K562 (cell line): ENCODE measurements around the gene HSPA14. TPM values are rescaled to one million over a fixed set of nuclear protein-coding genes. Genes with fewer than 3 reads are reported as not detected.

Experiments
- ATAC-seq: fragments of 200-7000 bp; cut with Tn5 transposase; 3 replicates; pipeline ENCODE4 v1.9.1; 2020; ENCODE audit warnings: moderate library complexity
- BruUV-seq: library from RNA; stranded (reverse); fragments of 400-500 nt; replicated peaks from 2 replicates; lab custom pipeline; 2021; lab: Mats Ljungman, UMichigan
- CTCF ChIA-PET: fragments of 300-600 bp; formaldehyde crosslinking; extraction: SDS; loops from one replicate; lab custom pipeline; 2021; ENCODE audit warnings: low intra/inter-chr PET ratio; lab: Yijun Ruan, JAX
- POLR2A ChIA-PET: fragments of 300-600, 350-650 bp; sonication (Branson Sonifier 250); formaldehyde crosslinking; extraction: SDS; loops from one replicate; lab custom pipeline; 2021; ENCODE audit warnings: antibody characterized with exemption, inconsistent platforms; lab: Yijun Ruan, JAX
- DNase-seq, 4 experiments: peaks; one replicate each; pipeline versions ENCODE4 v3.0.0 to v3.0.0-alpha.2; 2011 to 2018; ENCODE audit warnings: low spot score in 3 of 4, mixed read lengths in 3 of 4; ENCODE audit errors: extremely low read depth in 1 of 4
- FAIRE-seq: peaks from 2 replicates; lab custom pipeline; 2011; peaks lifted over from hg19 to GRCh38; lab: Jason Lieb, UNC
- H2AFZ ChIP-seq: 2 replicates; pipeline ENCODE4 v1.6.0; 2011; ENCODE audit warnings: low read depth, low read length, control low read depth, inconsistent platforms
- H3K27ac ChIP-seq: fragments of 200-600 bp; 3 replicates; pipeline ENCODE4 v1.8.0; 2011; ENCODE audit warnings: low read depth, mild to moderate bottlenecking, control low read depth, inconsistent platforms, low read length, moderate library complexity, mixed read lengths; ENCODE audit errors: extremely low read depth
- H3K27me3 ChIP-seq, 2 experiments: fragments of 300-600 bp in 1 of 2; 2 replicates in 1 of 2; 3 replicates in 1 of 2; pipeline versions ENCODE4 v1.6.0 to v1.8.0; 2011; ENCODE audit warnings: inconsistent platforms in 2 of 2, low read length in 2 of 2, mild to moderate bottlenecking in 1 of 2, mixed read lengths in 1 of 2, moderate library complexity in 1 of 2; ENCODE audit not compliant: control insufficient read depth in 2 of 2, insufficient read depth in 2 of 2
- H3K36me3 ChIP-seq: fragments of 300-600 bp; 3 replicates; pipeline ENCODE4 v1.8.0; 2011; ENCODE audit warnings: mild to moderate bottlenecking, low read length, inconsistent platforms; ENCODE audit not compliant: control insufficient read depth, insufficient read depth
- H3K4me1 ChIP-seq, 2 experiments: fragments of 200-600 bp in 1 of 2; replicated peaks in 1 of 2; 2 replicates in 1 of 2; 3 replicates in 1 of 2; pipeline versions ENCODE4 v1.5.1 to v1.8.0; 2011; ENCODE audit warnings: inconsistent platforms in 2 of 2, low read length in 2 of 2, mild to moderate bottlenecking in 1 of 2, mixed read lengths in 1 of 2, moderate library complexity in 1 of 2; ENCODE audit not compliant: control insufficient read depth in 2 of 2, insufficient read depth in 2 of 2
- H3K4me2 ChIP-seq: 2 replicates; pipeline ENCODE4 v1.6.1; 2011; ENCODE audit warnings: low read length, control low read depth, inconsistent platforms, mixed read lengths; ENCODE audit not compliant: insufficient read depth
- H3K4me3 ChIP-seq: fragments of 200-600 bp; sonication (generic), shearing (Covaris generic); 2 replicates; pipeline ENCODE4 v1.5.1; 2016; ENCODE audit warnings: control low read depth, inconsistent platforms
- H3K79me2 ChIP-seq: fragments of 200-600 bp; 3 replicates; pipeline ENCODE4 v1.8.0; 2011; ENCODE audit warnings: low read length, inconsistent platforms; ENCODE audit not compliant: control insufficient read depth, insufficient read depth
- H3K9ac ChIP-seq, 2 experiments: 2 replicates each; pipeline versions ENCODE4 v1.6.0 to v1.6.1; 2011; ENCODE audit warnings: low read depth in 2 of 2, low read length in 2 of 2, control low read depth in 1 of 2, inconsistent platforms in 1 of 2, mild to moderate bottlenecking in 1 of 2, mixed read lengths in 1 of 2; ENCODE audit not compliant: insufficient read depth in 1 of 2
- H3K9me1 ChIP-seq: one replicate; pipeline ENCODE4 v1.6.0; 2011; ENCODE audit warnings: inconsistent platforms, mild to moderate bottlenecking, low read length, moderate library complexity; ENCODE audit not compliant: control insufficient read depth, insufficient read depth
- H3K9me3 ChIP-seq: replicated peaks from 2 replicates; pipeline ENCODE4 v1.5.1; 2011; ENCODE audit warnings: low read depth, low read length, inconsistent platforms; ENCODE audit not compliant: control insufficient read depth, insufficient read depth
- H4K20me1 ChIP-seq: replicated peaks from 2 replicates; pipeline ENCODE4 v1.6.1; 2011; ENCODE audit warnings: low read length, inconsistent platforms, mixed read lengths; ENCODE audit not compliant: control insufficient read depth, insufficient read depth
- CTCF ChIP-seq, 3 experiments: IDR thresholded peaks in 2 of 3; conservative IDR thresholded peaks in 1 of 3; 2 replicates each; pipeline ENCODE4 v1.5.1; 2011 to 2012; ENCODE audit warnings: low read length in 3 of 3, mild to moderate bottlenecking in 3 of 3, control low read depth in 2 of 3, improper control_type of control experiment in 1 of 3, inconsistent platforms in 1 of 3, low read depth in 1 of 3, mixed read lengths in 1 of 3, moderate library complexity in 1 of 3; ENCODE audit not compliant: insufficient read depth in 2 of 3
- EP400 ChIP-seq: fragments of 450-650 bp; IDR thresholded peaks from 2 replicates; pipeline ENCODE4 v1.6.1; 2017; ENCODE audit warnings: antibody characterized with exemption, mild to moderate bottlenecking, moderate library complexity
- FOXM1 ChIP-seq, 2 experiments: fragments of 450-650 bp in 1 of 2; sonication (generic) in 1 of 2; formaldehyde crosslinking in 1 of 2; IDR thresholded peaks; 2 replicates each; pipeline versions ENCODE4 v1.6.1 to v1.9.0; 2017 to 2022; ENCODE audit warnings: low read depth in 2 of 2, mild to moderate bottlenecking in 2 of 2, missing genetic modification reagents in 1 of 2, moderate library complexity in 1 of 2
- HMG20A ChIP-seq: fragments of 450-650 bp; formaldehyde crosslinking; conservative IDR thresholded peaks from 2 replicates; pipeline ENCODE4 v1.4.0; 2020; ENCODE audit warnings: mild to moderate bottlenecking, mixed read lengths
- KHSRP ChIP-seq: fragments of 450-650 bp; IDR thresholded peaks from 2 replicates; pipeline ENCODE4 v1.6.1; 2017
- KLF16 ChIP-seq: IDR thresholded peaks from 2 replicates; pipeline ENCODE4 v1.6.1; 2016; ENCODE audit warnings: antibody characterized with exemption
- MBD2 ChIP-seq: sonication (generic); IDR thresholded peaks from 2 replicates; pipeline ENCODE4 v1.6.1; 2016; ENCODE audit warnings: low read depth, borderline replicate concordance
- TAL1 ChIP-seq: fragments of 450-650 bp; IDR thresholded peaks from 2 replicates; pipeline ENCODE4 v1.6.1; 2016; ENCODE audit warnings: mild to moderate bottlenecking
- WGBS: fragments of 100-300 bp; shearing (Covaris generic); methylation state at CpG from one replicate; pipeline ENCODE4 v1.1.6; 2016; ENCODE audit warnings: low coverage, mixed read lengths; ENCODE audit not compliant: insufficient coverage; ENCODE audit errors: missing lambda C conversion rate; 5-methylcytosine and 5-hydroxymethylcytosine counted together
- in situ Hi-C: fragments of 300-500 bp; cut with MboI; formaldehyde crosslinking; loops from 4 replicates; pipeline ENCODE4 v1.15.0; 2018; ENCODE audit warnings: inconsistent platforms, mixed read lengths
- intact Hi-C: fragments of 100-400 bp; cut with micrococcal nuclease; formaldehyde crosslinking; loops from 2 replicates; pipeline ENCODE4 v1.14.2; 2022
- polyA plus RNA-seq, 8 experiments: library from polyadenylated mRNA; depleted of rRNA in 4 of 8; stranded (reverse) in 5 of 8; unstranded in 3 of 8; fragments of >200 nt; fragmentation: Nextera tagmentation in 2 of 8; fragmentation: Illumina TruSeq in 1 of 8; extraction: Ambion mirVana in 2 of 8; extraction: Trizol in 1 of 8; gene quantifications; 2 replicates each; pipeline versions ENCODE4 v1.2.1 to v1.2.3, GENCODE V29; 2011 to 2014; ENCODE audit warnings: inconsistent platforms in 1 of 8, missing spikeins in 1 of 8
- total RNA-seq, 7 experiments: library from RNA; depleted of rRNA in 6 of 7; stranded (reverse); fragments of >200 nt in 6 of 7; fragmentation: Illumina TruSeq in 2 of 7; extraction: Trizol in 2 of 7; gene quantifications; 2 replicates each; pipeline versions ENCODE4 v1.2.1 to v1.2.3, GENCODE V29; 2011 to 2021; ENCODE audit warnings: low replicate concordance in 1 of 7
- TF ChIP-seq, protein P1 (sequence below): fragments of 450-650 bp; IDR thresholded peaks from 2 replicates; pipeline ENCODE4 v1.6.1; 2018; ENCODE audit warnings: mild to moderate bottlenecking, low read depth; ENCODE audit not compliant: partially characterized antibody

HSPA14 gene
- total and polyA plus RNA-seq, 9 of the 15 experiments (the other 6 are each of a cell fraction or from before 2014, with no cell fraction given): 41.9 to 75.0 (median 63.2) TPM

- peak; percentile 32 to 60 (median 48); a peak in 4 of 6 replicates for TF ChIP-seq CTCF (IDR thresholded peaks at IDR 0.05 in 2 of 3, conservative IDR thresholded peaks at IDR 0.05 in 1 of 3; ENCODE audit: insufficient read depth in 2 of 3, low read depth in 1 of 3, low read length in 3 of 3)
Measured at GRCh38 chr10:14822879-14823755, 15.0 kb upstream of the HSPA14 start (continued).

DNA sequence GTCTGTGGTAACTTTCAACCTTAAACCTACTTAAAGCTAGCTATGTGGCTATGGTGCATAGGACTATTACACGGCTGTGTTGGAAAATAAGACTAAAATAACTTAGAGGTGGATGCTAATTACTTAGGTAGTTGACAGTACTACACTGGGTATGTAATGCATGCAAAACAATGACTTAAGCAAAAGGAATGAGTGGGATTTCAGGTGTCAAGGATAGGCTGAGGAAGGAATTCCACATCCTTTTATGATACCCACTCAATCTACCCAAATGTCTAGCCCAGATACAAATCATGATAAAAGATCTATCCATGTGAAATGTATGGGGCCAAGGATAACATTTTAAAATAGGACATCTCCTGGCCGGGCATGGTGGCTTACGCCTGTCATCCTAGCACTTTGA lies 14.1 kb upstream of the HSPA14 start:
- Histone ChIP-seq H2AFZ (no peak overlapping the region), H3K4me1 (no peaks in the 10 kb centered on the region; a peak in 1 of 5 replicates), H3K9ac (no peak overlapping the region), H3K9me3 (no peaks in the 10 kb centered on the region), H3K9me1 (no peaks in the 10 kb centered on the region), H3K4me3 (no peak overlapping the region), H4K20me1 (no peaks in the 10 kb centered on the region), H3K27ac (no peak overlapping the region), H3K36me3 (no peaks in the 10 kb centered on the region), H3K27me3 (peaks cover 4% of the 10 kb centered on the region in 2 experiments; a peak in 3 of 5 replicates), H3K79me2 (no peaks in the 10 kb centered on the region), H3K4me2 (no peak overlapping the region)
- TF ChIP-seq KHSRP (no peak), MBD2 (no peak), EP400 (no peak), FOXM1 (IDR thresholded peaks at IDR 0.05; ENCODE audit: low read depth) (no peak), FOXM1 (CRISPR knock-in tag; IDR thresholded peaks at IDR 0.05; ENCODE audit: low read depth) (no peak), HMG20A (no peak), KLF16 (no peak), TAL1 (no peak)
- TF ChIP-seq, protein P1, sequence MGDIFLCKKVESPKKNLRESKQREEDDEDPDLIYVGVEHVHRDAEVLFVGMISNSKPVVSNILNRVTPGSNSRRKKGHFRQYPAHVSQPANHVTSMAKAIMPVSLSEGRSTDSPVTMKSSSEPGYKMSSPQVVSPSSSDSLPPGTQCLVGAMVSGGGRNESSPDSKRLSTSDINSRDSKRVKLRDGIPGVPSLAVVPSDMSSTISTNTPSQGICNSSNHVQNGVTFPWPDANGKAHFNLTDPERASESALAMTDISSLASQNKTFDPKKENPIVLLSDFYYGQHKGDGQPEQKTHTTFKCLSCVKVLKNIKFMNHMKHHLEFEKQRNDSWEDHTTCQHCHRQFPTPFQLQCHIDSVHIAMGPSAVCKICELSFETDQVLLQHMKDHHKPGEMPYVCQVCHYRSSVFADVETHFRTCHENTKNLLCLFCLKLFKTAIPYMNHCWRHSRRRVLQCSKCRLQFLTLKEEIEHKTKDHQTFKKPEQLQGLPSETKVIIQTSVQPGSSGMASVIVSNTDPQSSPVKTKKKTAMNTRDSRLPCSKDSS: no peak
- intact Hi-C loops: loop anchor here (2.0 kb wide), 1 partner anchor 287 kb away; no protein-coding TSS in a partner anchor
- no peak for DNase-seq
- no TSS peak for BruUV-seq
- ChIA-PET CTCF (interaction anchor here (0.5 kb wide), 1 partner anchor 185 kb away, joined by 4 read pairs; no protein-coding TSS in a partner anchor), POLR2A (interaction anchor here (1.3 kb wide), 1 partner anchor 14 kb away, joined by 4 read pairs; the partner anchor contains the start of genes CDNF, HSPA14 and MSANTD7)
- ATAC-seq: no peak
- FAIRE-seq: no peak
- 17% methylated on average over 3 of the region's 3 CpGs for WGBS
- in situ Hi-C loops: no loop called here
